H7 (cell line): ENCODE data around the gene CEP85. TPM values are rescaled to one million over a fixed set of nuclear protein-coding genes. Genes with fewer than 3 reads are reported as not detected.
"Not testable (repeated sequence)": the region's sequence is repeated elsewhere in the genome, so short reads cannot be mapped to it uniquely, and the experiment has no call there.

Experiments used
- DNase-seq: peaks from one replicate; pipeline ENCODE4 v3.0.0; 2012
- H3K27me3 ChIP-seq: 2 replicates; pipeline ENCODE4 v1.6.0; 2011; ENCODE audit warnings: mild to moderate bottlenecking, low read length; ENCODE audit not compliant: control insufficient read depth, insufficient read depth
- H3K36me3 ChIP-seq: replicated peaks from 2 replicates; pipeline ENCODE4 v1.5.1; 2011; ENCODE audit warnings: low read length; ENCODE audit not compliant: control insufficient read depth, insufficient read depth
- H3K4me3 ChIP-seq: 2 replicates; pipeline ENCODE4 v1.5.1; 2011; ENCODE audit warnings: low read depth, mild to moderate bottlenecking, control low read depth, low read length, moderate library complexity; ENCODE audit not compliant: insufficient read depth
- total RNA-seq: library from RNA; depleted of rRNA; stranded (reverse); fragments of >200 nt; shearing (Covaris generic); gene quantifications from 2 replicates; pipeline ENCODE4 v1.2.3, GENCODE V29; 2014

The CEP85 gene
- total RNA-seq, 1 experiment from 2014 or later, result 60.1 TPM

GRCh38 chr1:26210147-26210870 is 23.7 kb upstream of the CEP85 start:
- H3K36me3 ChIP-seq, result no peaks in the 10 kb centered on the region
- no peaks in the 10 kb centered on the region for H3K27me3 ChIP-seq
- H3K4me3 ChIP-seq, result no peak overlapping the region
- no peak for DNase-seq

- H3K27me3 ChIP-seq, result no peaks in the 10 kb centered on the region
- DNase-seq, result no peak
- H3K4me3 ChIP-seq, result no peak overlapping the region
- H3K36me3 ChIP-seq, result no peaks in the 10 kb centered on the region
Measured at GRCh38 chr1:26212726-26213125, 21.3 kb upstream of the CEP85 start.

- DNase-seq, result no peak
- Histone ChIP-seq H3K4me3 (no peak overlapping the region), H3K27me3 (no peaks in the 10 kb centered on the region), H3K36me3 (no peaks in the 10 kb centered on the region)
Measured at GRCh38 chr1:26213335-26213905, 20.6 kb upstream of the CEP85 start.

GRCh38 chr1:26215246-26215645 is 18.8 kb upstream of the CEP85 start:
- Histone ChIP-seq H3K4me3 (no peak overlapping the region), H3K36me3 (no peaks in the 10 kb centered on the region), H3K27me3 (no peaks in the 10 kb centered on the region)
- DNase-seq, result no peak

- no peaks in the 10 kb centered on the region for H3K36me3 ChIP-seq
- peak; percentile 28 for DNase-seq
- H3K27me3 ChIP-seq, result no peaks in the 10 kb centered on the region; the same call in 1 of the 2 replicates
- no peak overlapping the region for H3K4me3 ChIP-seq
Measured at GRCh38 chr1:26218906-26219494, 15.0 kb upstream of the CEP85 start.

GRCh38 chr1:26220199-26220912 is 13.6 kb upstream of the CEP85 start:
- H3K36me3 ChIP-seq, result no peaks in the 10 kb centered on the region
- peaks cover 9% of the 10 kb centered on the region for H3K27me3 ChIP-seq
- H3K4me3 ChIP-seq, result no peak overlapping the region
- DNase-seq, result peak; percentile 44

- DNase-seq, result no peak
- H3K4me3 ChIP-seq, result no peak overlapping the region
- H3K36me3 ChIP-seq, result no peaks in the 10 kb centered on the region
- peaks cover 14% of the 10 kb centered on the region for H3K27me3 ChIP-seq
Measured at GRCh38 chr1:26221094-26221493, 12.9 kb upstream of the CEP85 start.

GRCh38 chr1:26224606-26225005 is 9.4 kb upstream of the CEP85 start:
- peak overlapping the region; percentile 70 for H3K4me3 ChIP-seq
- H3K36me3 ChIP-seq, result no peaks in the 10 kb centered on the region
- peaks cover 19% of the 10 kb centered on the region for H3K27me3 ChIP-seq
- peak; percentile 51 for DNase-seq

GRCh38 chr1:26225033-26225831 is 8.8 kb upstream of the CEP85 start:
- no peaks in the 10 kb centered on the region for H3K36me3 ChIP-seq
- peak overlapping the region; percentile 70 for H3K4me3 ChIP-seq
- H3K27me3 ChIP-seq, result peaks cover 19% of the 10 kb centered on the region
- DNase-seq, result peak; percentile 98

- DNase-seq, H3K36me3 ChIP-seq, H3K27me3 ChIP-seq, H3K4me3 ChIP-seq: not testable (repeated sequence)
Measured at GRCh38 chr1:26230682-26231081, 3.3 kb upstream of the CEP85 start.

GRCh38 chr1:26234644-26235370 is 807 bp downstream of the CEP85 start:
- Histone ChIP-seq H3K36me3 (no peaks in the 10 kb centered on the region), H3K27me3 (no peaks in the 10 kb centered on the region), H3K4me3 (peak overlapping the region; percentile 80)
- peak; percentile 68 for DNase-seq

GRCh38 chr1:26237230-26237966 is 3.4 kb downstream of the CEP85 start:
- no peak for DNase-seq
- no peak overlapping the region for H3K4me3 ChIP-seq
- H3K36me3 ChIP-seq, result no peaks in the 10 kb centered on the region; the same call in 1 of the 2 replicates
- no peaks in the 10 kb centered on the region for H3K27me3 ChIP-seq

- DNase-seq, result no peak
- Histone ChIP-seq H3K4me3 (no peak overlapping the region), H3K27me3 (no peaks in the 10 kb centered on the region), H3K36me3 (peaks cover 4% of the 10 kb centered on the region)
Measured at GRCh38 chr1:26239936-26240335, 5.9 kb downstream of the CEP85 start.
